Activated gamma-delta T cell treated with Interleukin-2 at 50 U/mL for 16 hours (primary cell): ENCODE data around the gene MAPK12.
A peak's percentile ranks its signal among the peaks of the same experiment; 100 is the strongest.
"Not testable (repeated sequence)": the region's sequence is repeated elsewhere in the genome, so short reads cannot be mapped to it uniquely, and the experiment has no call there.

Experiments
- DNase-seq: peaks from one replicate; pipeline ENCODE4 v3.0.0-alpha.2; 2020

Gene MAPK12

DNA sequence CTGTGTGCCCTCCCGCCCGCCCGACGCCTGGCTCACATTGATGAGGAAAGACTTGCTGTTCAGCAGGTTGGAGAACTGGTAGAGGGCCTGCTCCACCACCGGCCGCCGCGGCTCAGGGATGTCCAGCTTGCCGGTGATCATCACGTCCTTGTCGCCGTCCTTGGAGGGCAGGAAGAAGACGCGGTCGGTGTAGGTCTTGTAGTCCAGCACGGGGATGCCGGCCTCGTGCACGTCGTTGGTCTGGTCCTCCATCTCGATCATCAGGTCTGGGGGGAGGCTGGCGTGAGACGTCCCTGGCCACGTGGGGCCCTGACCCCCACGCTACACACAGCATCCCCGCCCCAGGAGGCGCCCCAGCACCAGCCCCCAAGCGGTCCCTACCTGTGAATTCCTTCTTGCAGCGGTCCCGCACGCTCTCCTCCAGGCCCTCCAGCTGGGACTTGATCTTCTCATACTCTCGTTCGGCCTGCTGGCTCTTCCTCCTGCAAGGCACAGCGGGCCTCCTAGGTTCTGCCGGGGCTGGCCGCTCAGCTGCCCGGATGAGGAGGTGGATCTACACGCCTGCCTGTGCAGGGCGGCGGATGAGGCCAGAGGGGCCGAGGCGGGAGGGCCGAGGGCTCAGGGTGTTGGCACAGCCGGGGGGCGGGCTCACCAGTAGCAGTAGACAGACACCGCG, 19.4 kb upstream of the MAPK12 start:
- DNase-seq: no peak

DNA sequence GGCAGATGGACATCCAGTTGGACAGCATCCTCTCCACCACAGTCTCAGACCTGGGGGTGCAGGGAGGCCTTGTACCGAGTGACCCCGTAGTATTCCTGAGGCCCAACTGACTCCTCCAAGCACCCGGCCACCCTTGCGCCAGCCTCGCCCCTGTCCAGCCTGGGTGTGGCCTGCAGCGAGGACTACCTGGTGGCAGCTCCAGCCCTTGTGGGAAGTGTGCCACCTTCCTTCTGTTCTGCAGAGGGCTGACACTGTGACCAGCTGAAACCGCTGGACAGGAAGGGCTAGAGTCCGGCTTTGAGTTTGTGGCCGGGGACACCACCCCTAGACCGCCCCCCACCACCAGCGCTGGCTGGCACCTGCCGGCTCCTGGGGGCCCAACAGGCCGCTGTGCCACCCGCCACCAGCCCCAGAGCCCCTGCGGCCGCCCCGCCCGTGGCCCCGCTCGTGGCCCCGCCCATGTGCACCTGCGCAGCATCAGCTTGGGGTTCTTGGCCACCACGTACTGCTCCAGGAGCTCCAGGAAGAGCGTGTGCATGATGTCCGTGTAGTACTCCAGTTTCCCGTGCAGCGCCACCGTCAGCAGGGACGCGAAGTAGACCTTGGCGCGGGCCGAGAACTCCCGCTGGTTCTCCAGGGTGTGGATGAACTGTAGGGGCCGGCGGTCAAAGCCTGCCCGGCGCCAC, 18.7 kb upstream of the MAPK12 start:
- no peak for DNase-seq

DNA sequence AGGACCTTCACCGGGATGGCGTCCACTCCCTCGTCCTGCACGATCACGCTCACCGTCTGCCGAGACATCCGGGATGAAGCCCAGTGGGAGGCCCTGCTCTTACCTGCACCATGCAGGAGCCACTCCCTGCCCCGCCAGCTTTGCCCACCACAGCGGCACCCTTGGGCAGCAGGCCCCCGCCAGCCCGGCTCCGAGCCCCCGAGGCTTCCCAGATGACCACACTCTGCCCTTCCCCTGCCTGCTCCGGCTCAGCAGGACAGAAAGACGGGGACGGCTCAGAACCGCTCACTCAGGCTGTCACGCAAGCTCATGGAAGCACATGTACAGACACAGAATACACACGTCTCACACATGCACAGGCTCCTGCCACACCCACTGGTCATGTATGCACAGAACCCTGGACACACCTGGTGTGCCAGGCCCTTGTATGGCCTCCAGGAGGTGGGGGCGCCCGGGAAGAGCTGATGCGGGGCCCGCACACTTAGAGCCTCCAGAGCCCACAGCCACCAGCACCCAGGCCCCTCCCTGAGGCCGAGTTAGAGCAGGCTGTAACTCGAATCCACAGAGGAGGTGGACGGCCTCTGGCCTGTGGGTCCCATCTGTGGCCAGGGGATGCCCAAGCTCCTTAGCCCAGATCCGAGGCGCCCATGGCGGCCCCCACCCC, 17.6 kb upstream of the MAPK12 start:
- DNase-seq: no peak

DNA sequence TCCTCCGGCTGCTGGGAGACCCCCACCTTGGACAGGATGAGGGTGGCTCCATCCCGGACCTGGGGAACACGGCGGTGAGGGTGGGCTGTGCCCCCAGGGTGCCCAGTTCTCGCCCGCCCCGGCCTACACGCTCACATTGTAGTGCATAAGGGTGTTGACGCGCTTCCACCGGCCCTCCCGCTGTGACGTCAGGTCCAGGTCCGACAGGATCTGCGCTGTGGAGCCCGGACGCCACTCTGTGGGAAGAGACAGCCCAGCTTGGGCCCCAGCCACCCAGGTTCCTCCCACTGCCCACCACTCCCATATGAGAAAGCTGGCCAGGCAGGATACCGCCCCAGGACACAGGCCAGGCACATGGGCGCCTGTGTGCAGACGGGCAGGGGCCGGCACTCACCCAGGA, 17.0 kb upstream of the MAPK12 start:
- DNase-seq: no peak

DNA sequence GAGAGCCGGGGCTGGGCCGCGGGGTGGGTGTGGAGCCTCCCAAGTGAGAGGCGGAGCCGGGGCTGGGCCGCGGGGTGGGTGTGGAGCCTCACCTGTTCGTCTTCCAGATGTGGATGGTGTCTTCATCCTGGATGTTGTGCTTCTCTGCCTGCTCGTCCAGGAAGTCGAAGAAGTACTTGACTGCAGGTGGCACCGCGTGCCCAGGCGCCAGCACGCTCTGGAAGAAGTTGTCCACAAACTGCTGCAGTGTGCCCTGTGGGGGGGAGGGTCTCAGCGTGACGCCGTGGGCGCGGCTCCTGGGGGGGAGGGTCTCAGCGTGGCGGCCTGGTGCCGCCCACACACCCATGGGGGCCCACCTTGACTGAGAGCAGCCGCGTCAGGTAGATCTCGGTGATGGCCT, 16.3 kb upstream of the MAPK12 start:
- no peak for DNase-seq

DNA sequence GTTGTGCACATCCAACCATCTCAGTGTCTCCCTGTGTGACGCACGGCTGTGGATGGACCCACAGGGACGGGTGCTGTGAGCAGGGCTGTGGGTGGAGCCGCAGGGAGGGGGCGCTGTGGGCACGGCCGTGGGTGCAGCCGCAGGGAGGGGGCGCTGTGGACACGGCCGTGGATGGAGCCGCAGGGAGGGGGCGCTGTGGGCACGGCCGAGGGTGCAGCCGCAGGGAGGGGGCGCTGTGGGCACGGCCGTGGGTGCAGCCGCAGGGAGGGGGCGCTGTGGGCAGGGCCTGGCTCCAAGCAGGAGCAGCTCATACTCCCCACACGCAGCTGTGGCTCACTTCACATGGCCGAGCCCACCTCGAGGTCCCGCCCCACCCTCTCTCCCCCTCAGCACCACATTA, 14.7 kb upstream of the MAPK12 start:
- no peak for DNase-seq

DNA sequence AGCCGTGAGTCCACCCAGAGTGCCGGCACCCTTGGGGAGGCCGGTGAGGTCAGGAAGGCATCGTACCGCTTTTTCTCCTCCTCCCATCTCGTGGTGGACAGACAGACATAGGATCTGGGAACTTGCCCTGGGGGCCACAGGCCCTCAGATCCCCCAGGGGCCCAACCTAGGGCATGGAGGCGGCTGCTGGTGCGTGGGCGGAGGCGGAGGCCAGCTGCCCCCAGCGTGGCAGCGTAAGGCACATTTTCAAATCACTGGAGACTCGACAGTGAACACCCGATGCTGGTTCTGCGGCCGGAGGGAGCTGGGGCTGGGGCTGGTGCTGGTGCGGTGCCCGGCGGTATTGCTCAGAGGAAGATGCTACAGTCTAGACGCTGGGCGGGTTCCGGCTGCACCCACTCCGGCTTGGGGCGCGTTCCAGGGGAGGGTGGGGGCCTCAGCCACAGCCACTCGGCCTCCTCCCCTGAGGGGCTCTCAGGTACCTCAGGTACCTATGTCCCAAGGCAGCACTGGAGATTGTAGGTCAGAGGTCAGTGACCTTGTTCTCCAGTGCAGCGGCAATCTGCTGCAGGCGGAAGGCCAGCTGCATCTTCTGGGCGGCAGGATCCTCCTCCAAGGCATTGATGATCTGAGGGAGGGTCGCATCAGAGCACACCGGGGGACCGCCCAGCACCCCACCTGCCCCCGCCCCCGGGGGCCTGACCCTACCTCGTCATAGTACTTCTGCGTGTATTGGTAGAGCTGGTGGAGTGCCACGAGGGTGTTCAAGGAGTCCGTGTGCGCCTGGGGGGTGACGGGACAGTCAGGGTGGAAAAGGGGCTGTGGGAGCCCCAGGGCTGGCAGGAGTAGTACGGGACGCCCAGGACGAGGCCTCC, 13.9 kb upstream of the MAPK12 start:
- no peak for DNase-seq

DNA sequence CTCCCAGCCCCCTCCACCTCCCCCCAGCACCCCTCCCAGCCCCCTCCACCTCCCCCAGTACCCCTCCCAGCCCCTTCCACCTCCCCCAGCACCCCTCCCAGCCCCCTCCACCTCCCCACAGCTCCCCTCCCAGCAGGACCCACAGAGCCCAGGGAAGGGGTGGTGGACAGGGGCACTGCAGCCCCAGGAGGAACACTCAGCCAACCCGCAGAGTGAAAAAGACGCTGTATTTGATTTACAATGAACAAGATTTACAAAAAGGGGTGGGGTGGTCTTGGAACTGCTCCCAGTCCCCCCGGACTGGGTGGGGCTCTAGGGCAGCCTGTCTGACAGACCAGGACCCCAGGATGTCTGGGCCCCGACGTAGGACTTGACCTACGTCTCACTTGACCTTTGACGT, 13.3 kb upstream of the MAPK12 start:
- no peak for DNase-seq

DNA sequence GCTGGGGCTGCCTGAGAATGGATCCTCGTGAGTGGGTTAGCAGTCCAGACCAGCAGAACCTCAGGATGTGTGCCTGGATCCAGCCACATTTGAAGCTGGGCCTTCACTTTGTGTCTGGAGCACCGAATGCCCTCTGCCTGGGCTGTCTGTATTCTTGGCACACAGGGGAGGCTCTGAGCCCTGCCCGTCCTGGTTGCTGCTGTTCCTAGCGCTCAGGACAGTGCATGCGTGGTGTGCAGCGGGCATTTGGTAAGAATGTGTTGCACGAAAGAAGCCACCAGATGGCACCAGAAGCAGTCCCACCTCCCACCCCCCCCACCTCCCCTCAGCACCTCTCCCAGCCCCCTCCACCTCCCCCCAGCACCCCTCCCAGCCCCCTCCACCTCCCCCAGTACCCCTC, 12.8 kb upstream of the MAPK12 start:
- peak; percentile 30 for DNase-seq

DNA sequence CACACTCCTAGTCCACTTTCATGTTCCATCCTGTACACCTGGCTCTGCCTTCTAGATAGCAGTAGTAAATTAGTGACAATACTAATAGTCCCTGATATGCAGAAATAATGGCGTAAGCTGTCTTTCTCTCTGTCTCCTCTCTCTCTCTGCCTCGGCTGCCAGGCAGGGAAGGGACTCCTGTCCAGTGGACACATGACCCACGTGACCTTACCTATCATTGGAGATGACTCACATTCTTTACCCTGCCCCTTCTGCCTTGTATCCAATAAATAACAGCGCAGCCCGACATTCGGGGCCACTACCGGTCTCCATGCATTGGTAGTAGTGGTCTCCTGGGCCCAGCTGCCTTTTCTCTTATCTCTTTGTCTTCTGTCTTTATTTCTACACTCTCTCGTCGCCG, 12.3 kb upstream of the MAPK12 start:
- DNase-seq: not testable (repeated sequence)

DNA sequence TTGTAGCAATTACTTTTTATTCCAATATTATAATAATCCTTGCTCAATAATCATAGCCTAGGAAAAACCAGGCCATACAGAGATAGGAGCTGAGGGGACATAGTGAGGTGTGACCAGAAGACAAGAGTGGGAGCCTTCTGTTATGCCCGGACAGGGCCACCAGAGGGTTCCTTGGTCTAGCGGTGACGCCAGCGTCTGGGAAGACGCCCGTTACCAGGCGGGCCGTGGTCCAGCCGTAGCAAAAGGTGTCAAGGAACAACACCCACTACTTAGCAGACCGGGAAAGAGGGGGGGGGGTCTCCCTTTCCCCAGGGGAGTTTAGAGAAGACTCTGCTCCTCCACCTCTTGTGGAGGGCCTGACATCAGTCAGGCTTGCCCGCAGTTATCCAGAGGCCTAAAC, 11.9 kb upstream of the MAPK12 start:
- not testable (repeated sequence) for DNase-seq

DNA sequence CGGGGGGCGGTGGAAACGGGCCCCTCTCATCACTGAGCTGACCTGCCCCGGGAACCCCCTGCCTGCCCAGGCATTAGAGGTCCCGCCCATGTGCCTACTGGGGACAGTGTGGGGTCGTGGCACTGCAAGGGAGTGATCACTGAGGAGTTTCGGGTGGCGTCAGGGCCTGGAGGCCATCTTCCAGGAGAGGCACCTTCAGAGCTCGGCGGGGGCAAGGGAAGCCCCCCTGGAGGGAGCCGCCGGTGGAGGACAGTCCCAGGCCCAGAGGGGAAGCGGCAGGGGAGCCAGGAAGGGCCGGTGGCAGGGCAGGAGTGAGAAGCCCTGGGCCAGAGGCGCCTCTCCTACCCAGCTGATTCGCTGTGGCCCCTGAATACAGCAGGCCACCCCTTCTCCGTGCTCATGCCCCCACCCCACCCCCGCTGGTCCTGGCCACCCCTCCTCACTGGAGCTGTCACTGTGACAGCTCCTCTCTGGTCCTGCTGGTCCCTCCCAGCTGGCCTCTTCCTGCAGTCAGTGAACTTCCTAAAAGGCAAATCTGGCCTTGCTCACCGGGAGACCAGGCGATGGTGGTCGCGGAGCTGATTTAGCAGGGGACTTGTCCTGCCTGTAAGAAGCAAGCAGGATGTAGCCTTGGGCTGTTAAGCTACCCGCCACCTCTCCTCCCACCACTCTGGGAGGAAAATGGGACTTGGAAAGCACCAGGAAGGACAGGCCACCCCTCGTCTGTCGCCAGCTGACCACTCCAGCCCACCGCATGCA, 10.7 kb upstream of the MAPK12 start:
- DNase-seq: no peak

DNA sequence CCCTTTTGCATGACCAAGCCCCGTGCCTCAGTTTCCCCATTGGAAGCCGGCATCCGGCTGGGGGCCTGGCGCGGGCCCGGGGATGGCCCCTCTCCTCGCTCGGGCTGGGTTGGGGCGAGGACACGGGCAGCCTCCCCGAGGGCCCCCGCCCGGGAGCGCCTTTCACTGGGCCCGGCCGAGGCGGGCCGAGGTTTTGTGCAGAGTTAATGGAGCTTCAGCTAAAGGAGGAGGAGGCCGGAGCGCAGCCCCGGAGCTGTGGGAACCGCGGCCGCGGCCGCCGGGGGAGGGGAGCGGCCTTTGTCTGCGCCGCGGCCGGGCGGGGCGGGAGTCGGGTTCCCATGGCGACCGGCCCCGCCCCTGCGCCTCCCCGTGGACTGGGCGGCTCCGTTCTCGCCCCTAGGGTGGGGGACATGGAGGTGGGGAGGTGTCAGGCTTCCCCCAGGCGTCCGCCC, 10.1 kb upstream of the MAPK12 start:
- peak; percentile 45 for DNase-seq

DNA sequence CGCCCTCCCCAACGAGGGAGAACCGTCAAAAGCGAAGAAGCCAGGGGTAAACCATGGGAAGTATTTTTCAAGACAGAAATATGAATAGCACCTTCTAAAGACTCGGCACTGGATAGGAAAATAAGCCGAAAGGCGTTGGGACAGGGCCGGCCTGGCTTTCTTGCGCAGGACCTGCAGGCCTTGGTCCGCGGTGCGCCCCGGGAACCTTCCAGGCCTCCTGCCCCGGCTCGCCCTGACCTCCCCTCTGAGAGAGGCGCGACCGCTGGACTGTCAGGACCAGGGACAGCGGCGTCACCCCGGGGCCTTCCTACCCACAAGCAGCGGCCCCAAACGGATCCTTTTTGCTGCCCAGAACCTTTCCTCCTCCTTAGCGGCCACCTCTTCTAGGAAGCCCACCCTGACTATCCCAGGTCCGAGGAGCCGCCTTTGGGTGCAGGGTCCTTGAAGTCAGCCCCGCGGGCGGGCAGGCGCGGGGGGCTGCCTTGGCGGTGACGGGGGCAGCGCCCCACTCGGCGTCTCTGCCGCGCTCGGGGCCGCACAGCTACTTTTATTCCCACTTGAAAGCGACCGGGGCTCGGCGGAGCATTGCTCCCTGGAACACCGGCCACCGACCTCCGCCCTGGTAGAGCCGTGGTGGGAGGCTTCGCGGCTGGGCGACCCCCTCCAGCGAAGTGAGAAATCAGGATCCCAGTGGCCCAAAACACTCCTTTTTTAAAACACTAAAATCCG, 9.3 kb upstream of the MAPK12 start:
- peak; percentile 69 for DNase-seq

DNA sequence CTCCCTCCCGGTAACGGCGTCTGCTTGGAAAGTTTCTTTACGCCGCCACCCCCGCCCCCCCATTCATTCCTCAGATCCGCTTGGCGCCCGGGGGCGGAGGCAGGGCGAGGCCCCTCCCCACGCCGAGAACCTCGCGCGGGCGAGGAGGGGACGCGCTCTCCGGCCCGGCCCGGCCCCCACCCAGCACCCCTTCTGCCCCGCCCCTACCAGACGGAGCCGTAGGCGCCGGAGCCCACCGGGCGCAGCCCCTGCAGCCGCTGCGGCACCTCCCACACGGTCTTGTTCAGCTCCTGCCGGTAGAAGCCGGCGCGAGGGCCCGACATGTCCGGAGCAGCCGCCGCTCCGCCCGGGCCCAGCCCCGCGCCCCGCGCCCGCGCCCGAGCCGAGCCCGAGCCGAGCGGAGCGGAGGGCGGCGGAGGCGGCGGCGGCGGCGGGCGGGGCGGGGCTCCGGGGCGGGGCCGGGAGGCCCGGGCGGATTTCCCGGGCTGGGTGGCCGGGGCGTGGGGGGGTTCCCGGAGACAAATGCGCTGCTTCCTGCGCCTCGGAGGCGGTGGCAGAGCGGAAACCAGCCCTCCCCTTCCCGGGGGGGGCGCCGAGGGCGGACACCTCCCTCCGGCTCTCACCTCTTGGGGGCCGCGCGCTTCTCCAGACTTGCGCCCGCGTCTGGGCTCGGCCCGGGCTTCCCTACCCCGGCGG, 8.6 kb upstream of the MAPK12 start, which contains the start of gene MAPK11:
MAPK11 (minus strand) TSS at position 411 of the 696 bp plus-strand sequence; CDS start at position 323, 88 bp downstream.
- peak; percentile 64 for DNase-seq

DNA sequence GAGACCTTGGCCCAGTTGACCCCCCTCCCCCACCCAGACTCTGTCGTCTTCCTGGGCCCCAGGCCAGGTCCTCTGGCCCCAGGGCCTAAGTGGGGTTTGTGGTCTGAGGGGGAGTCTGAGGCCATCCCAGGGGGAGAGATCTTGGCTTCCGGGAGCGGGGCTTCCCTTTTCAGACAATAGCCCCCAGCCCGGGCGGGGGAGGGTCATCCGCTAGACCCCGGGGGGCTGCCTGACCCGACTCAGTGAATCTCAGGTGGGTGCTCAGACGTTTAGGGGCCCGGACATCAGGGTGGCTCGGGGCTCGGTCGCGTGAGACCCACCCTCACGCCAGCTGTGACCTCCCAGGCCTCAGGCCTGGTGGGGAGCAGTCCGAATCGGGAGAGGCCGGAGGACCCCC, 8.1 kb upstream of the MAPK12 start:
- DNase-seq: no peak

DNA sequence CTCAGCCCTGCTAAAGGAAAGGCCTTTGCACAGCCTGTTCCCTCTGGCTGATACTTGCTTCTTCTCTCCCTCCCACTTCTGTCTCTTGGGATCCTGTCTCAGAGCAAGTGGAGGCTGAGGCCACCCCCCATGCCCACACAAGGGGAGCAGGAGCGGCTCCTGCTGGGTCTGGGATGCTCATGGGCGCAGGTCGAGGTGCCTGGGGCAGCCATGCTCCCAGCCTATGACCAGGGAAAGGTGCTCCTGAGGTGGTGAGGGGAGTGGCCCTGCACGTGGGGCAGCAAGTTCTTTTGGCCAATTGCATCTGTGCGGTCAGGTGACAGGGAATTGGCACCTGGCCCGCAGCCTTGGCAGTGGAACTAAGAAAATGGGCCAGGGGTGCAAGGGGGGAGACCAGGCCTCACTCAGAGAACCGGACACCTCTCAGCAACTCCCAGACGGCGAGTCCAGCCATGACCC, 7.2 kb upstream of the MAPK12 start:
- DNase-seq: no peak

DNA sequence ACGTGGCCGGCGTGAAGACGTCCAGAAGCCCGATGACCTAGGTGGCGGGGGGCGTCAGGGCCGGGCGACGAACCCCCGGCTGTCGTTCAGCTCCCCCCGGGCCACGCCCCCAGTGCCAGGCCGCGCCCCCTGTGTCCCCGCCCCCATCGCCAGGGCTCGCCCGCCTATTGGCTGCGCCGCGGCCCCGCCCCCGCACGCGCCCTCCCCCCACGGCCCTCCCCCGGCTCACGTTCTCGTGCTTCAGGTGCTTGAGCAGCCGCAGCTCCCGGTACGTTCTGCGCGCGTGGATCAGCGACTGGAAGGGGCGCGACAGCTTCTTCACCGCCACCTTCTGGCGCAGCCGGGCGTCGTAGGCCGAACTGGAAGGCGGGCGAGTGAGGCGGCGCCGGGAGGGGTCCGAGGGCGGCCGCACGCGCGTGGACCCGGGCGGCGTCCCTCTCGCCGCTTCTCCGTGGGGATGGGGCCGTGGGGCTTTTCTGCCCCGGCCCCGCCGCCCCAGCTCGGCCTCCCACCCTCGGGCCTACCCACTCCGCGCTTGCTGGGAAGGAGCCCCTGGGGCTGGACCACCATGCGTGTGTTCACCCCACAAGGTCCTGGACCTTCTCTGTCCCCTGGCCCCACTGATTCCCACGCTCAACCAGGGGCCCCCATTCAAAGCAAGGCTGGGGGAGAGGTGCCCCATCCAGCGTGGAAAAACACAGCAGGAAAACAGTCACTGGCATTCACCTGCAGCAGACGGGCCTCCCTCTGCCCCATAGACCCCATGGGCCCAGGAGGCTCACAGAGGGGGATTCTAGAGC, 6.3 kb upstream of the MAPK12 start:
- DNase-seq: peak; percentile 24

DNA sequence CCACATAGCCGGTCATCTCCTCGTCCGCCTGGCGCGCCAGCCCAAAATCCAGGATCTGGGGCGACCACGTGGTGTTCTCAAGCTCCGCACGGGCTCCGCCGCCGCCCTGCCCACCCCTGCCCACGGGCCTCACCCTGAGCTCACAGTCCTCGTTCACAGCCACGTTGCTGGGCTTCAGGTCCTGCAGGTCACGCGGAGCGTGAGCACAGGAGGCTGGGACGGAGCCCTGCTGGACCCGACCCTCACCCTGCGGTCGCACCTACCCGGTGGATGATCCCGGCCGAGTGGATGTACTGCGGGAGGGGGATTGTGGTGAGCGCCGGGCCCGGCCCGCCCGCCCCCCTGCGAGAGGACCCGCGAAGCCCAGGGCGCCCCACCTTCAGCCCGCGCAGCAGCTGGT, 5.5 kb upstream of the MAPK12 start:
- no peak for DNase-seq
